ENCODE results near the gene PITPNM2.

PITPNM2 gene

GRCh38 chr12:123143736-123144461, 7.0 kb downstream of the PITPNM2 start:
- no peak for DNase-seq

GRCh38 chr12:123142921-123143735, 7.8 kb downstream of the PITPNM2 start:
- DNase-seq: no peak

GRCh38 chr12:123142518-123142840, 8.4 kb downstream of the PITPNM2 start:
- no peak for DNase-seq

GRCh38 chr12:123141615-123142517, 9.0 kb downstream of the PITPNM2 start:
- DNase-seq: no peak

GRCh38 chr12:123140676-123141614, 9.9 kb downstream of the PITPNM2 start:
- no peak for DNase-seq

GRCh38 chr12:123139926-123140675, 10.8 kb downstream of the PITPNM2 start:
- DNase-seq: no peak

GRCh38 chr12:123135688-123136087, 15.2 kb downstream of the PITPNM2 start:
- DNase-seq: no peak

GRCh38 chr12:123134826-123135225, 16.1 kb downstream of the PITPNM2 start:
- no peak for DNase-seq

- no peak for DNase-seq
These were observed 16.6 kb downstream of the PITPNM2 start for GRCh38 chr12:123134271-123134671.

GRCh38 chr12:123133701-123134100, 17.2 kb downstream of the PITPNM2 start:
- no peak for DNase-seq

GRCh38 chr12:123132951-123133619, 17.8 kb downstream of the PITPNM2 start:
- DNase-seq: no peak

- DNase-seq: no peak
These were observed 18.9 kb downstream of the PITPNM2 start for GRCh38 chr12:123131879-123132402.

- DNase-seq: no peak
These were observed 19.5 kb downstream of the PITPNM2 start for GRCh38 chr12:123131291-123131832.

- DNase-seq: no peak
These were observed 21.3 kb downstream of the PITPNM2 start for GRCh38 chr12:123129621-123130020.

GRCh38 chr12:123127182-123127495, 23.8 kb downstream of the PITPNM2 start:
- no peak for DNase-seq

GRCh38 chr12:123126294-123127181, 24.4 kb downstream of the PITPNM2 start:
- DNase-seq: no peak

GRCh38 chr12:123122626-123123025, 28.3 kb downstream of the PITPNM2 start:
- DNase-seq: no peak

- DNase-seq: no peak
These were observed 29.2 kb downstream of the PITPNM2 start for GRCh38 chr12:123121670-123122069.

GRCh38 chr12:123120452-123121166, 30.3 kb downstream of the PITPNM2 start:
- DNase-seq: no peak

All from stimulated activated CD4-positive, alpha-beta T cell treated with anti-CD3 and anti-CD28 coated beads, Interleukin-12 subunit alpha, Interleukin-12 subunit beta, amount 100 ng/mL, for 4 hours (primary cell).